ENCODE results near the gene L3MBTL4.
"Not testable (repeated sequence)": the region's sequence is repeated elsewhere in the genome, so short reads cannot be mapped to it uniquely, and the experiment has no call there.

Gene L3MBTL4

GRCh38 chr18:6145645-6146306 is 268.9 kb downstream of the L3MBTL4 start:
- Histone ChIP-seq H2AFZ (ENCODE audit: low read depth, low read length) (no peak overlapping the region), H3K9me3 (ENCODE audit: low read length) (no peaks in the 10 kb centered on the region), H3K36me3 (ENCODE audit: insufficient read depth, low read length) (no peaks in the 10 kb centered on the region), H3K4me3 (ENCODE audit: low read length) (no peak overlapping the region), H3K27me3 (ENCODE audit: insufficient read depth, low read length) (no peaks in the 10 kb centered on the region), H3K4me1 (ENCODE audit: insufficient read depth, low read length) (no peaks in the 10 kb centered on the region)

- Histone ChIP-seq H3K27me3 (ENCODE audit: insufficient read depth, low read length) (no peaks in the 10 kb centered on the region), H3K9me3 (ENCODE audit: low read length) (no peaks in the 10 kb centered on the region), H2AFZ (ENCODE audit: low read depth, low read length) (no peak overlapping the region), H3K36me3 (ENCODE audit: insufficient read depth, low read length) (no peaks in the 10 kb centered on the region), H3K4me1 (ENCODE audit: insufficient read depth, low read length) (no peaks in the 10 kb centered on the region), H3K4me3 (ENCODE audit: low read length) (no peak overlapping the region)
These were observed 275.7 kb downstream of the L3MBTL4 start for GRCh38 chr18:6139007-6139406.

DNA sequence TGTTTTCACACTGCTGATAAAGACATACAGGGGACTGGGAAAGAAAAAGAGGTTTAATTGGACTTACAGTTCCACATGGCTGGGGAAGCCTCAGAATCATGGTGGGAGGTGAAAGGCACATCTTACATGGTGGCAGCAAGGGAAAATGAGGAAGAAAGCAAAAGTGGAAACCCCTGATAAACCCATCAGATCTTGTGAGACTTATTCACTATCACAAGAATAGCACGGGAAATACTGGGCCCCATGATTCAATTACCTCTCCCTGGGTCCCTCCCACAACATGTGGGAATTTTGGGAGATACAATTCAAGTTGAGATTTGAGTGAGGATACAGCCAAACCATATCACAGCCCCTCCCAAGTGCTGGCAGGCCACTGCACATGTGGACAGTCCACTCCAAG is 278.8 kb downstream of the L3MBTL4 start:
- not testable (repeated sequence) for H2AFZ ChIP-seq (ENCODE audit: low read depth, low read length)

DNA sequence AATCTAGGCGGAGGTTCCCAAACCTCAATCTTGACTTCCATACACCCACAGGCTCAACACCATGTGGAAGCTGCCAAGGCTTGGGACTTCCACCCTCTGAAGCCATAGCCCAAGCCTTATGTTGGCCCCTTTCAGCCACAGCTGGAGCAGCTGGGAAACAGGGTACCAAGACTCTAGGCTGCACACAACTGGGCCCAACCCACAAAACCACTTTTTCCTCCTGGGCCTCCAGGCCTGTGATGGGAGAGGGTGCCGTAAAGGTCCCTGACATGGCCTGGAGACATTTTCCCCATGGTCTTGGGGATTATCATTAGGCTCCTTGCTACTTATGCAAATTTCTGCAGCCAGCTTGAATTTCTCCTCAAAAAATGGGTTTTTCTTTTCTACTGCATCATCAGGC is 279.7 kb downstream of the L3MBTL4 start:
- not testable (repeated sequence) for H2AFZ ChIP-seq (ENCODE audit: low read depth, low read length); H3K4me1 ChIP-seq (ENCODE audit: insufficient read depth, low read length); H3K36me3 ChIP-seq (ENCODE audit: insufficient read depth, low read length); H3K27me3 ChIP-seq (ENCODE audit: insufficient read depth, low read length); H3K9me3 ChIP-seq (ENCODE audit: low read length); H3K4me3 ChIP-seq (ENCODE audit: low read length)

More for the DNA sequence above, 278.8 kb downstream of the L3MBTL4 start:
- H3K4me1 ChIP-seq (ENCODE audit: insufficient read depth, low read length); H3K27me3 ChIP-seq (ENCODE audit: insufficient read depth, low read length); H3K9me3 ChIP-seq (ENCODE audit: low read length); H3K4me3 ChIP-seq (ENCODE audit: low read length); H3K36me3 ChIP-seq (ENCODE audit: insufficient read depth, low read length): not testable (repeated sequence)

DNA sequence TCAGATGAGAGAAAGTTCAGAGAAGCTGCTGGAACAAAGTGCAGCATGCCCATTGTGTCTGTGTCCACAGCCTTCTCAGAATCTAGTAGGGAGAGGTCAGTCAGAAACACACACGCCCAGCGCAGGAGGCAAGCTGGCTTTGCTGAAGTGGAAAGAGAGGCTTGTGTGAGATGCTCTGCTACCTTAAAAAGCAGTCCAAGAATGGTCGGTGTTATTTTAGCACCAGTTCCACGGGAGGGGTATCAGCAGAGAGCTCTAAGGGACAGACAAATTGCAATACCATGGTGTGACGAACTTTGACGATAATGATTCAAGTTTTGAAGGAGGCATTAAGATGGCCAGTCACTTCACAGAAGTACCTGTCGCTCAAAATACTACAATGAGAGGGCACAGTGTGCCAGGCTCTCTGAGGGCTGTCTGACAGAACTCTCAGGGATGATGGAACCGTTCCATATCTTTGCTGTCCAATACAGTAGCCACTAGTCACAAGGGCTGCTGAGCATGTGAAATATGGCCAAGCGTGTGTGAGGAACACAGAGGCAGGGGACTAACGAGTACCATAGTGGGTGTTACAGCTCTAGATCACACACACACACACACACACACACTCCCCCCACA is 281.9 kb downstream of the L3MBTL4 start:
- Histone ChIP-seq H3K36me3 (ENCODE audit: insufficient read depth, low read length) (no peaks in the 10 kb centered on the region), H2AFZ (ENCODE audit: low read depth, low read length) (no peak overlapping the region), H3K4me3 (ENCODE audit: low read length) (no peak overlapping the region), H3K9me3 (ENCODE audit: low read length) (no peaks in the 10 kb centered on the region), H3K4me1 (ENCODE audit: insufficient read depth, low read length) (no peaks in the 10 kb centered on the region), H3K27me3 (ENCODE audit: insufficient read depth, low read length) (no peaks in the 10 kb centered on the region)

DNA sequence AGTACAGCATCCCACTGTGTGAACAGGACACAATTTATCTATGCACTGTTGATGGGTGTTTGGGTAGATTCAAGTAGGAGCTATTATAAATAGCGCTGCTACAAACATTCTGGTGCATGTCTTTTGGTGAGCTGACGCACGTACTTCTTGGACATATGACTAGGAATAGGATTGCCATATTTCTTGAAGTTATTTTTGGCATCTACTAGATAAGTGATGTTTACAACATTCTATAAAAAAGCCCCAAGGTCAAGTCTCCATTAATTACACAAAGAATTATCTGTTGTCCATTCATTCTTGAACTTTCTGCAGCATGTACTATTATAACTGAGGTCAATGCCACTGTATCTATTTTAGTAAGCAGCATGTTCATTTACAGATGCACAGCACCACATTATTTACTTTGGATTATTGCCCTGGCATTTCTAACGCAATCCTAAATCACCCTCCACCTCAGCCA is 293.9 kb downstream of the L3MBTL4 start:
- no peak overlapping the region for H3K4me3 ChIP-seq (ENCODE audit: low read length)
- H3K9me3 ChIP-seq (ENCODE audit: low read length): no peaks in the 10 kb centered on the region
- H3K36me3 ChIP-seq (ENCODE audit: insufficient read depth, low read length): no peaks in the 10 kb centered on the region
- H2AFZ ChIP-seq (ENCODE audit: low read depth, low read length): no peak overlapping the region
- peaks cover 13% of the 10 kb centered on the region for H3K4me1 ChIP-seq (ENCODE audit: insufficient read depth, low read length)
- H3K27me3 ChIP-seq (ENCODE audit: insufficient read depth, low read length): no peaks in the 10 kb centered on the region

- Histone ChIP-seq H3K9me3 (ENCODE audit: low read length) (no peaks in the 10 kb centered on the region), H3K4me1 (ENCODE audit: insufficient read depth, low read length) (peaks cover 13% of the 10 kb centered on the region), H3K4me3 (ENCODE audit: low read length) (no peak overlapping the region), H3K36me3 (ENCODE audit: insufficient read depth, low read length) (no peaks in the 10 kb centered on the region), H3K27me3 (ENCODE audit: insufficient read depth, low read length) (no peaks in the 10 kb centered on the region), H2AFZ (ENCODE audit: low read depth, low read length) (peak overlapping the region; percentile 32)
These were observed 294.9 kb downstream of the L3MBTL4 start for GRCh38 chr18:6119761-6120160.

DNA sequence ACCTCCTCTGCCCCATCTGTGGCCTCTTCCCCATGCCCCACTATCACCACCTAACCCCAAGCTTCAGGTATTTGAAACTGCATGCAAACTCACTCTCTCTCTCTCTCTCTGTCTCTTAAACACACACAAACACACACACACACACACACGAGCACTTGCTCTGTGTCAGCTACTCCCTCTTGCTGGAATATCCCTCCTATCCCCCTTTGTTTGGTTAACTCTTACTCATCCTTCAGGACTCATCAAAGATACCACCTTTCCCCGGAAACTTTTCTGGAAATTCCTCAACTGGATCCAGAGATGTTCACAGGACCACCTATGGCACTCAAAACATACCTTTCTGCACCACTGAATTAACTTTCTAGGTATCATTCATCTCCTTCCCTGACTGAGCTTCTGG is 296.6 kb downstream of the L3MBTL4 start:
- Histone ChIP-seq H3K36me3 (ENCODE audit: insufficient read depth, low read length) (no peaks in the 10 kb centered on the region), H3K27me3 (ENCODE audit: insufficient read depth, low read length) (no peaks in the 10 kb centered on the region), H3K9me3 (ENCODE audit: low read length) (no peaks in the 10 kb centered on the region), H3K4me3 (ENCODE audit: low read length) (no peak overlapping the region), H2AFZ (ENCODE audit: low read depth, low read length) (no peak overlapping the region), H3K4me1 (ENCODE audit: insufficient read depth, low read length) (peaks cover 13% of the 10 kb centered on the region)

DNA sequence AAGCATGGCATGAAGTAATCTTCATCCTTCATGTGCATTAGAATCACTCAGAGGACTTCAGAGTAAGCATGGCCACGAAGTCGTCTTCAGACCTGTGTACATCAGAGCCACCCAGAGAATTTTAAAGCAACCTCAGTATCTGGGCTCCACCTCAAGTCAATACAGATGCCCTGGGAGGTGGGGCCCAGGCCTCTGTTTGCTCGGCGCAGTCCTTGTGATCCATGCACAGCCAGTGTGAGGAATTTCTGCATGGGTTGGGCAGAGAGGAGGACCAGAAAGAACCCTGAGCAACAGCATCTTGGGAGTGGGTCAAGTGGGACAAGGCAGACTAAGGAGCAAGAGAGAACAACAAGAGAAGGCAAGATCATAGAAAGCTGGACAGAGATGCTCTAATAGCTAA is 299.0 kb downstream of the L3MBTL4 start:
- no peak overlapping the region for H2AFZ ChIP-seq (ENCODE audit: low read depth, low read length)
- H3K27me3 ChIP-seq (ENCODE audit: insufficient read depth, low read length): no peaks in the 10 kb centered on the region
- no peak overlapping the region for H3K4me3 ChIP-seq (ENCODE audit: low read length)
- no peaks in the 10 kb centered on the region for H3K36me3 ChIP-seq (ENCODE audit: insufficient read depth, low read length)
- no peaks in the 10 kb centered on the region for H3K9me3 ChIP-seq (ENCODE audit: low read length)
- peaks cover 13% of the 10 kb centered on the region for H3K4me1 ChIP-seq (ENCODE audit: insufficient read depth, low read length)

GRCh38 chr18:6113650-6114049 is 301.1 kb downstream of the L3MBTL4 start:
- no peak overlapping the region for H3K4me3 ChIP-seq (ENCODE audit: low read length)
- no peaks in the 10 kb centered on the region for H3K27me3 ChIP-seq (ENCODE audit: insufficient read depth, low read length)
- H3K4me1 ChIP-seq (ENCODE audit: insufficient read depth, low read length): no peaks in the 10 kb centered on the region
- H3K36me3 ChIP-seq (ENCODE audit: insufficient read depth, low read length): no peaks in the 10 kb centered on the region
- H3K9me3 ChIP-seq (ENCODE audit: low read length): no peaks in the 10 kb centered on the region
- no peak overlapping the region for H2AFZ ChIP-seq (ENCODE audit: low read depth, low read length)

DNA sequence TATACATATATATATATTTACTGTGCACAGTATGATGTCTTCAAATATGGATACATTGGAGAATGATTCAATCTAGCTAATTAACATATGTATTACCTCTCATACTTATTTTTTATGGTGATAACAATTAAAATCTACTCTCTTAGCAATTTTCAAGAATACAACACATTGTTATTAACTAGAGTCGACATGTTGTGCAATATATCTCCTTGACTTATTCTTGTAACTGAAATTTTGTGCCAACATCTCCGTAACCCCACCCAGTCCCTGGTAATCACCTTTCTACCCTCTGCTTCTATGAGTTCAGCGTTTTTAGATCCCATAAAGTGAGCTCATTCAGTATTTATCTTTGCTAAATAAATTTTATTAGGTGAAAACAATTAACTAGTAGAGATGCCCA is 303.0 kb downstream of the L3MBTL4 start:
- H2AFZ ChIP-seq (ENCODE audit: low read depth, low read length): no peak overlapping the region
- H3K4me1 ChIP-seq (ENCODE audit: insufficient read depth, low read length): peaks cover under 1% of the 10 kb centered on the region
- H3K36me3 ChIP-seq (ENCODE audit: insufficient read depth, low read length): no peaks in the 10 kb centered on the region
- no peaks in the 10 kb centered on the region for H3K9me3 ChIP-seq (ENCODE audit: low read length)
- no peak overlapping the region for H3K4me3 ChIP-seq (ENCODE audit: low read length)
- H3K27me3 ChIP-seq (ENCODE audit: insufficient read depth, low read length): no peaks in the 10 kb centered on the region

GRCh38 chr18:6109743-6110142 is 305.0 kb downstream of the L3MBTL4 start:
- Histone ChIP-seq H3K4me1 (ENCODE audit: insufficient read depth, low read length) (peaks cover 6% of the 10 kb centered on the region), H3K27me3 (ENCODE audit: insufficient read depth, low read length) (no peaks in the 10 kb centered on the region), H3K9me3 (ENCODE audit: low read length) (no peaks in the 10 kb centered on the region), H2AFZ (ENCODE audit: low read depth, low read length) (no peak overlapping the region), H3K36me3 (ENCODE audit: insufficient read depth, low read length) (no peaks in the 10 kb centered on the region), H3K4me3 (ENCODE audit: low read length) (no peak overlapping the region)

DNA sequence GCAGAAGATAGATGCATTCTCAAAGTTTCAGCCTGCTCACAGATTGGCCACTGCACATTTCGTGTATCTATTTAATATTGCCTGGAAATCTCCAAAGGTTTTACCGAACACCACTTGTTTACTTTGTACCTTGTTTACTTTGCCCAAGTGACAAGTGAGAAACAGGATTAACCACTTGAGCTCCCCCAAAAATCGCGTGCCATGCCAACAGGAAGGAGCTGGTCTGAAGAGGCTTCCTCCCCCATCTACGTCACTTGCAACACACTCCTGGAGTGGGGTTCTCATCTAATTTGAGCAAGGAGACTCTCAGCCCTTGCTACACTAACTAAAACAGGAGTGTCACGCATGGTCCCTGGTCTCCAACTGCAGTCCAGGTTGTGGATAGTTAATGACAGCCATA is 306.9 kb downstream of the L3MBTL4 start:
- Histone ChIP-seq H3K36me3 (ENCODE audit: insufficient read depth, low read length) (no peaks in the 10 kb centered on the region), H3K27me3 (ENCODE audit: insufficient read depth, low read length) (no peaks in the 10 kb centered on the region), H3K4me3 (ENCODE audit: low read length) (no peak overlapping the region)

More for the DNA sequence above, 306.9 kb downstream of the L3MBTL4 start:
- H2AFZ ChIP-seq (ENCODE audit: low read depth, low read length): no peak overlapping the region
- H3K9me3 ChIP-seq (ENCODE audit: low read length): no peaks in the 10 kb centered on the region
- H3K4me1 ChIP-seq (ENCODE audit: insufficient read depth, low read length): peaks cover 6% of the 10 kb centered on the region

All from neuron (in vitro differentiated cells).